ENCODE measurements around the gene C12orf54. TPM values are rescaled to one million over a fixed set of nuclear protein-coding genes. Genes with fewer than 3 reads are reported as not detected.
"Not testable (repeated sequence)": the region's sequence is repeated elsewhere in the genome, so short reads cannot be mapped to it uniquely, and the experiment has no call there.

Gene C12orf54
- total and polyA plus RNA-seq, 2 experiments from 2014 or later: 0.34 TPM; not detected in 1

DNA sequence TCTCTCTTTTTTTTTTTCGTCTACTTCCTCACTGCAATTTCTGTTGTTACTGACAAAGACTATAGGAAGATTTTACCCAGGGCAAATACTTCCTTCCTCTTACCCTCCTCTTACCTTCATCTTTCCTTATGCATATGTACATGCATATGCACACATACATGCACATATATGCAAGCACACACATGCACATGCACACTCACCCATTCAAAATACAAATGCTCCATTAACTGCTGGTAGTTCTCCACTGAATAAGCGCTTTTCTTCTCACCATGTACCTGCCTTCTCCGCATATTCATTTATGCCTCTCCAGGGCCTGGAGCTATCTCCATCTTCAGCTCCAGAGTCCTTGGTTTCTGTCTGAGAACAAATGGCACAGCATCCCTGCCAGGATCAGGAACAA is 632 bp downstream of the C12orf54 start:
- no peak overlapping the region for H3K4me2 ChIP-seq
- no peaks in the 10 kb centered on the region for H3K27me3 ChIP-seq
- H3K9me3 ChIP-seq (ENCODE audit: low read depth): no peaks in the 10 kb centered on the region
- H3K4me1 ChIP-seq (ENCODE audit: insufficient read depth): no peaks in the 10 kb centered on the region
- no peak for TF ChIP-seq EZH2phosphoT487 (IDR thresholded peaks at IDR 0.05; ENCODE audit: low read depth, severe bottlenecking, unreplicated experiment)
- TF ChIP-seq, protein P1, sequence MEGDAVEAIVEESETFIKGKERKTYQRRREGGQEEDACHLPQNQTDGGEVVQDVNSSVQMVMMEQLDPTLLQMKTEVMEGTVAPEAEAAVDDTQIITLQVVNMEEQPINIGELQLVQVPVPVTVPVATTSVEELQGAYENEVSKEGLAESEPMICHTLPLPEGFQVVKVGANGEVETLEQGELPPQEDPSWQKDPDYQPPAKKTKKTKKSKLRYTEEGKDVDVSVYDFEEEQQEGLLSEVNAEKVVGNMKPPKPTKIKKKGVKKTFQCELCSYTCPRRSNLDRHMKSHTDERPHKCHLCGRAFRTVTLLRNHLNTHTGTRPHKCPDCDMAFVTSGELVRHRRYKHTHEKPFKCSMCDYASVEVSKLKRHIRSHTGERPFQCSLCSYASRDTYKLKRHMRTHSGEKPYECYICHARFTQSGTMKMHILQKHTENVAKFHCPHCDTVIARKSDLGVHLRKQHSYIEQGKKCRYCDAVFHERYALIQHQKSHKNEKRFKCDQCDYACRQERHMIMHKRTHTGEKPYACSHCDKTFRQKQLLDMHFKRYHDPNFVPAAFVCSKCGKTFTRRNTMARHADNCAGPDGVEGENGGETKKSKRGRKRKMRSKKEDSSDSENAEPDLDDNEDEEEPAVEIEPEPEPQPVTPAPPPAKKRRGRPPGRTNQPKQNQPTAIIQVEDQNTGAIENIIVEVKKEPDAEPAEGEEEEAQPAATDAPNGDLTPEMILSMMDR (IDR thresholded peaks at IDR 0.05; ENCODE audit: poor library complexity): no peak
- TF ChIP-seq EZH2 (IDR thresholded peaks at IDR 0.05; ENCODE audit: borderline replicate concordance): no peak
- WGBS (ENCODE audit: low lambda C conversion rate, missing lambda C conversion rate): 77% methylated on average over 3 of the region's 3 CpGs
- H3K36me3 ChIP-seq (replicated peaks; ENCODE audit: insufficient read depth, low read depth): no peaks in the 10 kb centered on the region
- H3K27ac ChIP-seq: no peak overlapping the region
- DNase-seq (ENCODE audit: low spot score): no peak
- no peak overlapping the region for H3K4me3 ChIP-seq
- H2AFZ ChIP-seq: no peak overlapping the region
- H4K20me1 ChIP-seq (ENCODE audit: insufficient read depth, poor library complexity, severe bottlenecking): no peaks in the 10 kb centered on the region
- H3K9me2 ChIP-seq (replicated peaks; ENCODE audit: insufficient read depth): no peaks in the 10 kb centered on the region
- no peaks in the 10 kb centered on the region for H3K79me2 ChIP-seq

DNA sequence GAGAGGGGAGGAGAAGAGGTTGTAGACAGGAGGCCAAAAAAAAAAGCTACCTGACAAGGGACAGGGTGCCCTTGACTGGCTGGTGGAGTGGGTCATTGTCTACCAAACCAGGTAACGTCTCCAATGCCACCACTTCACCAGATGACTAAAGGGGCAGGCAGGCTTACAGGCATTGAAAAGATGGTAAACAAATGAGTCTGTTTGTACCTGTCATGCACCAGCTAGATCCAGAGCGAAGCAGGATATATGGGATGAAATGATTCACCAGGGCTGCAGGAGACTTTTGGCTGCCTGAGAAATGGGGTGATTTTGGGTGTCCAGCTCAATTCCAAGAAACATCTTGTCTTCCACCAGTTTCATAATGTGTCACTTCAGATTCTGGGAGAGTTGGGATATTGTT is 4.0 kb downstream of the C12orf54 start:
- WGBS (ENCODE audit: low lambda C conversion rate, missing lambda C conversion rate): 86% methylated on average over 2 of the region's 2 CpGs
- TF ChIP-seq, protein P1 (IDR thresholded peaks at IDR 0.05; ENCODE audit: poor library complexity): no peak
- TF ChIP-seq EZH2phosphoT487 (IDR thresholded peaks at IDR 0.05; ENCODE audit: low read depth, severe bottlenecking, unreplicated experiment) (no peak), EZH2 (IDR thresholded peaks at IDR 0.05; ENCODE audit: borderline replicate concordance) (no peak)
- no peaks in the 10 kb centered on the region for H4K20me1 ChIP-seq (ENCODE audit: insufficient read depth, poor library complexity, severe bottlenecking)
- no peaks in the 10 kb centered on the region for H3K9me2 ChIP-seq (replicated peaks; ENCODE audit: insufficient read depth)
- no peak overlapping the region for H2AFZ ChIP-seq
- H3K4me1 ChIP-seq (ENCODE audit: insufficient read depth): no peaks in the 10 kb centered on the region
- no peak overlapping the region for H3K4me3 ChIP-seq
- H3K27me3 ChIP-seq: no peaks in the 10 kb centered on the region
- no peak overlapping the region for H3K27ac ChIP-seq
- DNase-seq (ENCODE audit: low spot score): no peak
- H3K9me3 ChIP-seq (ENCODE audit: low read depth): no peaks in the 10 kb centered on the region
- H3K36me3 ChIP-seq (replicated peaks; ENCODE audit: insufficient read depth, low read depth): no peaks in the 10 kb centered on the region
- H3K4me2 ChIP-seq: no peak overlapping the region
- H3K79me2 ChIP-seq: no peaks in the 10 kb centered on the region

DNA sequence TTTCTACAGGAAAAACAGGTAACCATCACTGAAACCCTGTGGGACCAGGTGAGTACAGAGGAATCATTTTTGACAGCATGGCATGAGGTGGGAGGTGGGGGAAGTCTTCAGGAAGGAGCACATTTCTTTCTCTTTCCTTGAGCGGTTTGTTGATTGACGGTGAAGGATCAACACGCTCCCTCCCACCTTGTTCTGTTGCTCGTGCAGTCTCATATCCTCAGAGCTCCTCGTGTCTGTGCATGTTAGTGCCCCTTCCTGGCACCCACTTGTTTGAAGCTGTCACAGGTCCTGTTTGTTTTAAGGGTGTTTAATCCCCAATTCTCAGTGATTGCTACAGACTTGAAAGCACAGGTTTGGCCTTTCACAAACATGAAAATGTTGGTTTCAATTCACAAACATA is 4.4 kb downstream of the C12orf54 start:
- Histone ChIP-seq H3K4me1 (ENCODE audit: insufficient read depth) (no peaks in the 10 kb centered on the region), H3K27ac (no peak overlapping the region), H3K4me2 (no peak overlapping the region), H3K4me3 (no peak overlapping the region), H2AFZ (no peak overlapping the region), H3K9me3 (ENCODE audit: low read depth) (no peaks in the 10 kb centered on the region), H3K36me3 (replicated peaks; ENCODE audit: insufficient read depth, low read depth) (no peaks in the 10 kb centered on the region), H3K79me2 (no peaks in the 10 kb centered on the region), H4K20me1 (ENCODE audit: insufficient read depth, poor library complexity, severe bottlenecking) (no peaks in the 10 kb centered on the region), H3K27me3 (no peaks in the 10 kb centered on the region), H3K9me2 (replicated peaks; ENCODE audit: insufficient read depth) (no peaks in the 10 kb centered on the region)
- TF ChIP-seq EZH2phosphoT487 (IDR thresholded peaks at IDR 0.05; ENCODE audit: low read depth, severe bottlenecking, unreplicated experiment) (no peak), EZH2 (IDR thresholded peaks at IDR 0.05; ENCODE audit: borderline replicate concordance) (no peak)
- TF ChIP-seq, protein P1 (IDR thresholded peaks at IDR 0.05; ENCODE audit: poor library complexity): no peak
- 83% methylated on average over 5 of the region's 5 CpGs for WGBS (ENCODE audit: low lambda C conversion rate, missing lambda C conversion rate)
- no peak for DNase-seq (ENCODE audit: low spot score)

DNA sequence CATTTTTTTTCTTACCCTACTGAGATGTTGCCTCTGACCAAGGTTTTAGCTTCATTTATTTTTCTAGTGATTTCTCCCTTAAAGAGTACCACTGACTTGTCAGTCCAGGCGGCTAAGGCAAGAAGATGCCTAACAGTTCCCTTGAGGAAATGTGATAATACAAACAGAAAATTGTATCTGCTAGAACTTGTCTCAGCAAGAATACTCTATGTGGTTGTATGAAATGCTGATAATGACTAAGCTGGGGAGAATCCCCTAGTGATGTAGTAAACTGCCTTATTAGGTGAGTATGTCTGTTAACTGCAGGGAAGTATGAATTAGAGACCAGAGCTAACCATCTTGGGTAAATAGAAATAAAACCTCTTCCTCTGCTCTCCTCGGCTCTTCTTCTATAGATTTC is 6.7 kb downstream of the C12orf54 start:
- H3K9me3 ChIP-seq (ENCODE audit: low read depth): no peaks in the 10 kb centered on the region
- WGBS (ENCODE audit: low lambda C conversion rate, missing lambda C conversion rate): 53% methylated on average over 2 of the region's 2 CpGs
- H2AFZ ChIP-seq: no peak overlapping the region
- no peaks in the 10 kb centered on the region for H3K36me3 ChIP-seq (replicated peaks; ENCODE audit: insufficient read depth, low read depth)
- no peaks in the 10 kb centered on the region for H3K27me3 ChIP-seq
- peak; percentile 11 for DNase-seq (ENCODE audit: low spot score)
- H3K4me3 ChIP-seq: no peak overlapping the region
- no peak overlapping the region for H3K4me2 ChIP-seq
- TF ChIP-seq EZH2 (IDR thresholded peaks at IDR 0.05; ENCODE audit: borderline replicate concordance) (no peak), EZH2phosphoT487 (IDR thresholded peaks at IDR 0.05; ENCODE audit: low read depth, severe bottlenecking, unreplicated experiment) (no peak)
- TF ChIP-seq, protein P1 (IDR thresholded peaks at IDR 0.05; ENCODE audit: poor library complexity): no peak
- H3K4me1 ChIP-seq (ENCODE audit: insufficient read depth): no peaks in the 10 kb centered on the region
- H3K9me2 ChIP-seq (replicated peaks; ENCODE audit: insufficient read depth): no peaks in the 10 kb centered on the region
- peak overlapping the region; percentile 56 for H3K27ac ChIP-seq
- no peaks in the 10 kb centered on the region for H3K79me2 ChIP-seq
- no peaks in the 10 kb centered on the region for H4K20me1 ChIP-seq (ENCODE audit: insufficient read depth, poor library complexity, severe bottlenecking)

DNA sequence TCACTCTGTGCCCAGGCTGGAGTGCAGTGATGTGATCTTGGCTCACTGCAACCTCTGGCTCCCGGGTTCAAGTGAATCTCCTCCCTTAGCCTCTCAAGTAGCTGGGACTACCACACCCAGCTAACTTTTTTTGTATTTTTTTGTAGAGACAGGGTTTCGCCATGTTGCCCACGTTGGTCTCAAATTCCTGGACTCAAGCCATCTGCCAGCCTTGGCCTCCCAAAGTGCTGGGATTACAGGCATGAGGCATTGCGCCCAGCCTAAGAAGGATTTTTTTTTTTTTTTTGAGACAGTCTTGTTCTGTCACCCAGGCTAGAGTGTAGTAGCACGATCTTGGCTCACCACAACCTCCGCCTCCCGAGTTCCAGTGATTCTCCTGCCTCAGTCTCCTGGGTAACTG is 7.2 kb downstream of the C12orf54 start:
- H3K4me1 ChIP-seq (ENCODE audit: insufficient read depth); DNase-seq (ENCODE audit: low spot score); H3K9me2 ChIP-seq (replicated peaks; ENCODE audit: insufficient read depth); H3K4me2 ChIP-seq; H4K20me1 ChIP-seq (ENCODE audit: insufficient read depth, poor library complexity, severe bottlenecking); H3K79me2 ChIP-seq; H3K9me3 ChIP-seq (ENCODE audit: low read depth); H3K4me3 ChIP-seq; H3K36me3 ChIP-seq (replicated peaks; ENCODE audit: insufficient read depth, low read depth); H3K27me3 ChIP-seq; H2AFZ ChIP-seq: not testable (repeated sequence)
- peak overlapping the region; percentile 56 for H3K27ac ChIP-seq
- WGBS (ENCODE audit: low lambda C conversion rate, missing lambda C conversion rate): 82% methylated on average over 7 of the region's 7 CpGs
